HG03108 (cell line): ENCODE data around the gene IRAK3.

Source experiments
- ATAC-seq: cut with Tn5 transposase; IDR thresholded peaks from one replicate; pipeline ENCODE4 v1.9.1; 2021; ENCODE audit warnings: moderate library complexity; ENCODE audit not compliant: unreplicated experiment

The IRAK3 gene

DNA sequence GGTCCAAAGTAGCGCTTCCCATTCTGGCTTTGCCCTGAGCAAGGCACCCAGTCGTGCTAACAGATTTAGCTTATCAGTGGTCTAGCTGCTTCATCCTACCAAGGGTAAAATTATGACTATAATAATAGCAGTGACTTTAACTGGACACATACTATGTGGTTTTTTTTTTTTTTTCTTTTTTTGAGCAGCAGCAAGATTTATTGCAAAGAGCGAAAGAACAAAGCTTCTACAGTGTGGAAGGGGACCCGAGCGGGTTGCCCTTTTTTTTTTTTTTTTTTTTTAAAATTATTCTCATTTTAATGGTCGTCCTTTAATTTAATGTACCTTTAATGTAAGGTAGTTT lies 113.8 kb downstream of the IRAK3 start:
- no peak for ATAC-seq

DNA sequence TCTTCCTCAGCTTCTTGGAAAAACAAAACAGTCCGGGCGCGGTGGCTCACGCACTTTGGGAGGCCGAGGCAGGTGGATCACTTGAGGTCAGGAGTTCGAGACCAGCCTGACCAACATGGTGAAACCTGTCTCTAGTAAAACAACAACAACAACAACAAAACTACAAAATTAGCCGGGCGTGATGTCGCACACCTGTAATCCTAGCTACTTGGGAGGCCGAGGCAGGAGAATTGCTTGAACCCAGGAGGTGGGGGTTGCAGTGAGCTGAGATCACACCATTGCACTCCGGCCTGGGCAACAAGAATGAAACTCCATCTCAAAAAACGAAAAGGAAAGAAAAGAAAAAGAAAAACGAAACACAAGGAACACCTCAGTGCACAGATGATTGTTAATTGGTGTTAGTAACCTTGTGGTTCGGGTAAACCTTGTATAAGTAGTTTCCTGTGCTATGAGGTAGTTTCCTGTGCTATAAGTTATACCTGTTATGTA lies 114.3 kb downstream of the IRAK3 start:
- peak; percentile 31 for ATAC-seq
